CD14-positive monocyte (primary cell): Measurements from ENCODE around the gene HSPB2. TPM values are rescaled to one million over a fixed set of nuclear protein-coding genes. Genes with fewer than 3 reads are reported as not detected.
A peak's percentile ranks its signal among the peaks of the same experiment; 100 is the strongest.

Source experiments
- DNase-seq, 3 donors: peaks; one replicate each; pipeline ENCODE4 v3.0.0-alpha.2; 2011 to 2022
- H2AFZ ChIP-seq: 2 replicates; pipeline ENCODE4 v1.6.0; 2012; ENCODE audit warnings: mild to moderate bottlenecking, low read depth, low read length, inconsistent platforms; ENCODE audit not compliant: insufficient read depth, poor library complexity, severe bottlenecking
- H3K27ac ChIP-seq, 2 donors: 1 replicate in 1 of 2; 2 replicates in 1 of 2; pipeline ENCODE4 v1.5.1; 2012 to 2013; ENCODE audit warnings: low read length in 2 of 2, control low read depth in 1 of 2, inconsistent platforms in 1 of 2, low read depth in 1 of 2, mild to moderate bottlenecking in 1 of 2
- H3K27me3 ChIP-seq, 2 donors: one replicate each; pipeline versions ENCODE4 v1.6.0 to v1.6.1; 2011 to 2013; ENCODE audit warnings: low read length in 2 of 2; ENCODE audit not compliant: control insufficient read depth in 2 of 2, insufficient read depth in 2 of 2
- H3K36me3 ChIP-seq, 2 donors: replicated peaks in 1 of 2; 1 replicate in 1 of 2; 2 replicates in 1 of 2; pipeline versions ENCODE4 v1.5.1 to v1.6.1; 2012 to 2013; ENCODE audit warnings: low read length in 2 of 2, control low read depth in 1 of 2, inconsistent platforms in 1 of 2, mild to moderate bottlenecking in 1 of 2; ENCODE audit not compliant: insufficient read depth in 2 of 2, control insufficient read depth in 1 of 2
- H3K4me1 ChIP-seq, 2 donors: 1 replicate in 1 of 2; 2 replicates in 1 of 2; pipeline versions ENCODE4 v1.5.1 to v1.6.1; 2012 to 2013; ENCODE audit warnings: low read length in 2 of 2, control low read depth in 1 of 2, inconsistent platforms in 1 of 2, mild to moderate bottlenecking in 1 of 2, moderate library complexity in 1 of 2; ENCODE audit not compliant: insufficient read depth in 2 of 2, control insufficient read depth in 1 of 2
- H3K4me2 ChIP-seq: replicated peaks from 2 replicates; pipeline ENCODE3; 2012; ENCODE audit warnings: low read length, moderate library complexity, mild to moderate bottlenecking; ENCODE audit not compliant: poor library complexity, severe bottlenecking; ENCODE audit errors: extremely low read depth
- H3K4me3 ChIP-seq, 3 experiments: fragments of 200-600 bp in 1 of 3; sonication (generic) in 1 of 3; replicated peaks in 1 of 3; 1 replicate in 2 of 3; 2 replicates in 1 of 3; pipeline ENCODE4 v1.5.1; 2011 to 2013; ENCODE audit warnings: low read length in 3 of 3, mild to moderate bottlenecking in 3 of 3, control low read depth in 2 of 3, low read depth in 2 of 3, inconsistent platforms in 1 of 3, moderate library complexity in 1 of 3
- H3K79me2 ChIP-seq: 2 replicates; pipeline ENCODE4 v1.6.0; 2012; ENCODE audit warnings: mild to moderate bottlenecking, control low read depth, inconsistent platforms, low read length, moderate library complexity; ENCODE audit not compliant: insufficient read depth
- H3K9ac ChIP-seq: 2 replicates; pipeline ENCODE4 v1.6.0; 2017; ENCODE audit warnings: low read length, mild to moderate bottlenecking; ENCODE audit not compliant: insufficient read depth, poor library complexity, severe bottlenecking
- H3K9me3 ChIP-seq, 2 donors: replicated peaks in 1 of 2; 1 replicate in 1 of 2; 2 replicates in 1 of 2; pipeline versions ENCODE4 v1.5.1 to v1.6.1; 2012 to 2013; ENCODE audit warnings: low read length in 2 of 2, control low read depth in 1 of 2; ENCODE audit not compliant: control insufficient read depth in 1 of 2, insufficient read depth in 1 of 2
- H4K20me1 ChIP-seq: 2 replicates; pipeline ENCODE4 v1.6.0; 2012; ENCODE audit warnings: mild to moderate bottlenecking, low read length, control low read depth, moderate library complexity; ENCODE audit not compliant: insufficient read depth
- H3K27ac Mint-ChIP-seq, 7 donors: one replicate each; pipeline ENCODE4 v1.8.0; 2020; ENCODE audit warnings: mild to moderate bottlenecking in 7 of 7, mixed read lengths in 7 of 7, moderate library complexity in 6 of 7, inconsistent platforms in 2 of 7
- H3K27me3 Mint-ChIP-seq, 3 donors: one replicate each; pipeline ENCODE4 v1.8.0; 2021 to 2022; ENCODE audit warnings: low read depth in 3 of 3, mild to moderate bottlenecking in 3 of 3, mixed read lengths in 3 of 3, moderate library complexity in 3 of 3, inconsistent platforms in 1 of 3
- H3K36me3 Mint-ChIP-seq, 2 donors: one replicate each; pipeline ENCODE4 v1.8.0; 2020; ENCODE audit warnings: mixed read lengths in 2 of 2, inconsistent platforms in 1 of 2, mild to moderate bottlenecking in 1 of 2
- H3K4me1 Mint-ChIP-seq: one replicate; pipeline ENCODE4 v1.8.0; 2020; ENCODE audit warnings: mild to moderate bottlenecking, mixed read lengths
- H3K4me3 Mint-ChIP-seq, 2 donors: one replicate each; pipeline ENCODE4 v1.8.0; 2020; ENCODE audit warnings: mild to moderate bottlenecking in 2 of 2, mixed read lengths in 2 of 2, moderate library complexity in 1 of 2
- H3K9me3 Mint-ChIP-seq, 7 donors: one replicate each; pipeline ENCODE4 v1.8.0; 2020 to 2022; ENCODE audit warnings: mixed read lengths in 7 of 7, mild to moderate bottlenecking in 6 of 7, moderate library complexity in 6 of 7, inconsistent platforms in 2 of 7
- CTCF ChIP-seq: fragments of 200-600 bp; IDR thresholded peaks from one replicate; pipeline ENCODE4 v1.8.0; 2022; ENCODE audit warnings: antibody characterized with exemption, mild to moderate bottlenecking
- WGBS: methylation state at CpG from one replicate; pipeline ENCODE4 v1.1.5; 2013; ENCODE audit warnings: missing lambda C conversion rate; ENCODE audit not compliant: insufficient coverage; 5-methylcytosine and 5-hydroxymethylcytosine counted together
- intact Hi-C, 2 donors: fragments of 100-400 bp; cut with micrococcal nuclease; formaldehyde crosslinking; loops; one replicate each; pipeline versions ENCODE4 v1.15.0 to v1.15.1; 2023
- polyA plus RNA-seq, 3 donors: library from polyadenylated mRNA; depleted of rRNA in 1 of 3; unstranded in 2 of 3; stranded (reverse) in 1 of 3; fragments of 300-500 nt in 2 of 3; fragments of >200 nt in 1 of 3; fragmentation: Illumina TruSeq in 2 of 3; gene quantifications; 1 replicate in 2 of 3; 2 replicates in 1 of 3; pipeline ENCODE4 v1.2.3, GENCODE V29; 2012 to 2021

HSPB2 gene
- polyA plus RNA-seq, 3 donors, result not detected

- 80% methylated on average over 1 of the region's 5 CpGs for WGBS
- H3K27ac ChIP-seq, result peak overlapping the region in 1 of 2 donors; percentile 84
- H3K27me3 ChIP-seq, result no peaks in the 10 kb centered on the region
- no peak for TF ChIP-seq CTCF
- H3K79me2 ChIP-seq, result peaks cover 11% of the 10 kb centered on the region
- peaks cover 30 to 31% of the 10 kb centered on the region in 2 donors for H3K36me3 Mint-ChIP-seq
- peak overlapping the region; percentile 26 to 85 (median 61) for H3K27ac Mint-ChIP-seq
- H3K4me3 Mint-ChIP-seq, result peak overlapping the region; percentile 87 to 91
- no peaks in the 10 kb centered on the region for H3K9me3 ChIP-seq
- H3K4me1 Mint-ChIP-seq, result peaks cover 13% of the 10 kb centered on the region
- DNase-seq, result no peak
- peaks cover 14 to 17% of the 10 kb centered on the region in 2 donors for H3K4me1 ChIP-seq
- H2AFZ ChIP-seq, result peak overlapping the region; percentile 98
- H3K4me3 ChIP-seq, result peak overlapping the region; percentile 66 to 96 (median 89)
- H4K20me1 ChIP-seq, result no peaks in the 10 kb centered on the region
- peaks cover 10 to 34% of the 10 kb centered on the region in 2 donors for H3K36me3 ChIP-seq
- H3K4me2 ChIP-seq, result peak overlapping the region; percentile 76
- no peaks in the 10 kb centered on the region for H3K9me3 Mint-ChIP-seq
- intact Hi-C loops, result loop anchor here (10.0 kb wide), 1 partner anchor 203 kb away; the partner anchor contains the start of genes NKAPD1 (in 2 of the 2) and PIH1D2 (in 2 of the 2)
- no peaks in the 10 kb centered on the region for H3K27me3 Mint-ChIP-seq
- H3K9ac ChIP-seq, result peak overlapping the region; percentile 84
Observed at GRCh38 chr11:111871693-111872161, 40.8 kb upstream of the HSPB2 start.

GRCh38 chr11:111878385-111878848 lies 34.1 kb upstream of the HSPB2 start:
- H3K9me3 ChIP-seq, result no peaks in the 10 kb centered on the region
- peak overlapping the region; percentile 89 for H2AFZ ChIP-seq
- peak overlapping the region; percentile 96 to 100 for H3K27ac ChIP-seq
- Mint-ChIP-seq H3K4me1 (peaks cover 35% of the 10 kb centered on the region), H3K4me3 (peak overlapping the region; percentile 88 to 95), H3K36me3 (peaks cover 12 to 13% of the 10 kb centered on the region in 2 donors), H3K9me3 (peaks cover 0 to 3% (median 0%) of the 10 kb centered on the region in 7 donors), H3K27ac (peak overlapping the region; percentile 99 to 100 (median 100)), H3K27me3 (peaks cover 0 to 4% (median 2%) of the 10 kb centered on the region in 3 donors)
- 1% methylated on average over 12 of the region's 13 CpGs for WGBS
- peak overlapping the region; percentile 87 for H3K9ac ChIP-seq
- intact Hi-C loops, result loop anchor here (2.0 to 10.0 kb wide), 3 partner anchors 48 to 196 kb away; partner anchors contain the start of genes NKAPD1 (in 2 of the 2) and PIH1D2 (in 2 of the 2)
- peaks cover 29 to 35% of the 10 kb centered on the region in 2 donors for H3K4me1 ChIP-seq
- DNase-seq, result no peak
- no peaks in the 10 kb centered on the region for H3K27me3 ChIP-seq
- no peaks in the 10 kb centered on the region for H4K20me1 ChIP-seq
- H3K4me3 ChIP-seq, result peak overlapping the region; percentile 67 to 82 (median 71)
- peak overlapping the region; percentile 96 for H3K4me2 ChIP-seq
- TF ChIP-seq CTCF, result no peak
- no peaks in the 10 kb centered on the region for H3K79me2 ChIP-seq
- peaks cover 4 to 12% of the 10 kb centered on the region in 2 donors for H3K36me3 ChIP-seq
